ENCODE results near the gene ARID5B.

The ARID5B gene

DNA sequence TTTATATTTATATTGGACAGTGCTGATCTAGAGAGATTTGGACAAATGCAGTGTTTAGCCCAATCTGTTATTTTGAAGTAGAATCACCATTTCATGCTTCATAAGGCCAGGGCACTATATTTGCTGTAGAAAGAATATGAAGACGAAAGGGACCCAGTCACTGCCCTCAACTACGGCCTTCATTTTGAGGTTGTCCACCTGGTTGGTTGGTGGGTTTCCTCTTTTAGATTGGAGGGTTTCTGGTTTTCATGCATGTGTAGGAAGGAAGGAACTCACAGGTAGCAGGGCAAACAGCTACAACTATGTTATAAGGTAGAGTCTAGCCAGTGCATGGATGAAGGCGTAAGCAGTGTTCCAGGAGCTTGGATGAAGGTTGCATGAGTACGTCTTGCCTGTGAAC, 56.3 kb downstream of the ARID5B start:
- DNase-seq (ENCODE audit: low read depth), result no peak
- TF ChIP-seq, protein P1, sequence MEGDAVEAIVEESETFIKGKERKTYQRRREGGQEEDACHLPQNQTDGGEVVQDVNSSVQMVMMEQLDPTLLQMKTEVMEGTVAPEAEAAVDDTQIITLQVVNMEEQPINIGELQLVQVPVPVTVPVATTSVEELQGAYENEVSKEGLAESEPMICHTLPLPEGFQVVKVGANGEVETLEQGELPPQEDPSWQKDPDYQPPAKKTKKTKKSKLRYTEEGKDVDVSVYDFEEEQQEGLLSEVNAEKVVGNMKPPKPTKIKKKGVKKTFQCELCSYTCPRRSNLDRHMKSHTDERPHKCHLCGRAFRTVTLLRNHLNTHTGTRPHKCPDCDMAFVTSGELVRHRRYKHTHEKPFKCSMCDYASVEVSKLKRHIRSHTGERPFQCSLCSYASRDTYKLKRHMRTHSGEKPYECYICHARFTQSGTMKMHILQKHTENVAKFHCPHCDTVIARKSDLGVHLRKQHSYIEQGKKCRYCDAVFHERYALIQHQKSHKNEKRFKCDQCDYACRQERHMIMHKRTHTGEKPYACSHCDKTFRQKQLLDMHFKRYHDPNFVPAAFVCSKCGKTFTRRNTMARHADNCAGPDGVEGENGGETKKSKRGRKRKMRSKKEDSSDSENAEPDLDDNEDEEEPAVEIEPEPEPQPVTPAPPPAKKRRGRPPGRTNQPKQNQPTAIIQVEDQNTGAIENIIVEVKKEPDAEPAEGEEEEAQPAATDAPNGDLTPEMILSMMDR (conservative IDR thresholded peaks at IDR 0.05; ENCODE audit: low read length), result no peak

DNA sequence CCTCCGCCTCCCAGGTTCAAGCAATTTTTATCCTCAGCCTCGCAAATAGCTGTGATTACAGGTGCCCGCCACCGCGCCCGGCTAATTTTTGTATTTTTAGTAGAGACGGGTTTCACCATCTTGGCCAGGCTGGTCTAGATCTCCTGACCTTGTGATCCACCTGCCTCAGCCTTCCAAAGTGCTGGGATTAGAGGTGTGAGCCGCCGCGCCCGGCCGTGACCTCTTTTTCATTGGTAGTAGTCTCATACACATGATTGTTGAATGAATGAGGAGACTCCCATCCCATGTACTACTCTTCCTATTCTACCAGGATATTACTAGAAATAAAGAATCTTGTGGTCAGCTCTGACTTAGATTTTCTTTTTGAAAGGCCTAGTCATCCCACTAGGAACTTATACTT, 56.8 kb downstream of the ARID5B start:
- TF ChIP-seq, protein P1 (conservative IDR thresholded peaks at IDR 0.05; ENCODE audit: low read length), result no peak
- no peak for DNase-seq (ENCODE audit: low read depth)
- H3K4me3 ChIP-seq (ENCODE audit: low read length), result no peak overlapping the region

More for the DNA sequence above, 56.3 kb downstream of the ARID5B start:
- no peak overlapping the region for H3K4me3 ChIP-seq (ENCODE audit: low read length)

DNA sequence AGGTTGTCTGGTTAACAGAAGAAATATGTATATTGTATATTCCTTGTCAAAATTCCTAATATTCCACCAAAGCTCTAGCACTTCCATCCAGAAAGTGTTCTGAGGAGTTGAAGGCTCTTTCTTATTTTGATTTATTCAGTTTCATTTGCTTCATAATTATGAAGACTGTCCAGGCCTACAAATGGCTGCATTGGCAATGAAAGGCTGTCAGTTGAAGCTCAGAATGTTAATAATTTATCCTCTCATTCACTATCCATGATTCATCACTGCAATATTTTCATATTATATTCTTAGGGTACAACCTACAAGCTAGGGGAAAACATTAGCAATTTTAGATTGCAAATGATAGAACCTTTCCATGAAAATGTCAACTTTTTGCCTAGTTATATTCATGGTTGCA, 57.3 kb downstream of the ARID5B start:
- TF ChIP-seq, protein P1 (conservative IDR thresholded peaks at IDR 0.05; ENCODE audit: low read length), result no peak
- H3K4me3 ChIP-seq (ENCODE audit: low read length), result no peak overlapping the region
- no peak for DNase-seq (ENCODE audit: low read depth)

DNA sequence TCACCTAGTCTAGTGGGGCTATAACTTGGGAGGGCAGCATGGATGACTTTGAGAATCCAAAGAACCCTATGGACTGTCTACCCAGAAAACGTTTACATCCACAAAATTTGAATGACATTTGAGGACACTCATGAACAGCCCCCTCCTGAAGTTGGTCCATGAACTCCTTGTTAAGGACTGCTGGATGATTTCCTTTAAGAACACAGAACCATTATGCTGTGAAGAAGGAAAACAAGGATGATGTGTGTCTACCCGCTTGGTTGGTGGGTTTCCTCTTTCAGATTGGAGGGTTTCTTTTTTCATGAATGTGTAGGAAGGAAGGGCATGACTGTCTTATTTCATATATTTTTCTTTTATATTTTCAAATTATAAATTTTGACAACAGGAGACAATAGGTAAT, 58.3 kb downstream of the ARID5B start:
- DNase-seq (ENCODE audit: low read depth), result no peak
- H3K4me3 ChIP-seq (ENCODE audit: low read length), result no peak overlapping the region
- TF ChIP-seq, protein P1 (conservative IDR thresholded peaks at IDR 0.05; ENCODE audit: low read length), result no peak

DNA sequence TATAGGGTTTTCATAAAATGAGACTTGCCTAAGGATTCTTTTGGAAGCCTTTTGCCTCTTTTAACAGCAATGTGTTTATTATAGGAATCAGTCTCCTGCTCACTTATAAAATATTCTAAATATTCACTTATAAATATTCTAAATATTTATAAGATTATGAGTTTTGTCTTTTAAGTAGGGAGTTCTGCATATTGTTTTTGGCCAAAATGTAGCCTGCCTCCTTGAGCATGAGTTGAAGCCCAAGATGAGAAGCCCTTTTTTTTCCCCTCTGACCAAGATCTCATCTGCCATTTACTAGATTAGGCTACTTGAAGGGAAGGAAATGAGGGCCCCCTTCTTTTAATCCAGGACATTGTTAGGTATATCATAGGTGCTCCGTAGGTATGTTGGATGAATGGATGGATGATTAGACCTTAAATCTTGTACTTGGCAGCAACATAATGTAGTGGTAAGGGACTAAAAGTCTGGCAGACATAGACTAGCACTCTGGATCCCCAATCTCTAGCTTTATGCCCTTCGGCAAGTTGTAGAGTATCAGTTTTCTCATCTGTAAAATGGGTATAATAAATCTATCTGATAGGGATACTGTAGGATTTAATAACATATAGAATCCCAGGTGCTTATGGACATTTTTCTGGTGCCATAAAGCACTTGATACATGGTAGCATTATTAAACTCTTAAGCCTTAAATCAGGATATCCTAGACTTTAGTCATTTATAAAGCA, 59.1 kb downstream of the ARID5B start:
- TF ChIP-seq, protein P1 (conservative IDR thresholded peaks at IDR 0.05; ENCODE audit: low read length), result no peak
- H3K4me3 ChIP-seq (ENCODE audit: low read length), result no peak overlapping the region
- DNase-seq (ENCODE audit: low read depth), result no peak

DNA sequence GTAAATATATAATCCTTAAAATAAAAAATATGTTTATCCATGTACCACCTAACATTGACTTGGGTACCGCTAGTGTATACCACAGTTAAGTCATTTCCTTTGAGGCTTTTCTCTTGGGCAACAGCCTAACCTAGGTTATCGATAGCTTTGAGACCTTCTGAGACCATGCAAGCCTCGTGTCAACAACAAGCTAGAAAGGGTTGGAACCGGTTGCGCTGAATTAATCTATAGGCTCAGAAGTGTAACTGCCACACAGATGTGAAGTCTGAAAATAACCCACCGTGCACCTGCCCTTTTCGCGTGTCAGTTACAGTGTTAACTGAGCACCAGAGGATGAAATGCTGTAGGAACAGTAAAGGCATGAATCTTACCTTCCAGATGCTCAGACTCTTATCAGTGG, 59.8 kb downstream of the ARID5B start:
- no peak overlapping the region for H3K4me3 ChIP-seq (ENCODE audit: low read length)
- TF ChIP-seq, protein P1 (conservative IDR thresholded peaks at IDR 0.05; ENCODE audit: low read length), result no peak
- DNase-seq (ENCODE audit: low read depth), result no peak

DNA sequence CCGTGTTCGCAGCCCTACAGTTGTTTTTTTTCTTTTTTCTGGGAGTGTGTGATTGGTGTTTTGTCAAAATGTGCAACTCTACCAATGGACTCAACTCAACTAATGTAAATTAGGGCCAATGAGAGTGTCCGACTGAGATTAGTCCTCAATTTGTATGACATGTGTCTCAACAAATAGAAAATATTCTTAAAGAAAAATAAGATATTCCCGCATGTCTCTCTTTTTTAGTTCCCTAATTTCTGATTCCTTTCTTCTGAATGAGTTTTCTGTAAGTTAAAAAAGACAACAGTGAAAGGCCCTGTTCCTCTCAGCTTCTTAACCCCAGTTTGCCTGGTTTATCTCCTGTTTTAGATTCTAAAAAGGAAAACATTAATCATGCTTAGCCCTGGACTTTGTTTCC, 61.5 kb downstream of the ARID5B start:
- no peak overlapping the region for H3K4me3 ChIP-seq (ENCODE audit: low read length)
- TF ChIP-seq, protein P1 (conservative IDR thresholded peaks at IDR 0.05; ENCODE audit: low read length), result no peak
- no peak for DNase-seq (ENCODE audit: low read depth)
